HG02943 (cell line): ENCODE measurements around the gene C10orf62.
"Not testable (repeated sequence)": the region's sequence is repeated elsewhere in the genome, so short reads cannot be mapped to it uniquely, and the experiment has no call there.

Experiments
- ATAC-seq: cut with Tn5 transposase; IDR thresholded peaks from one replicate; pipeline ENCODE4 v1.9.1; 2021; ENCODE audit warnings: mild to moderate bottlenecking, low read depth, moderate library complexity; ENCODE audit not compliant: unreplicated experiment

Gene C10orf62

DNA sequence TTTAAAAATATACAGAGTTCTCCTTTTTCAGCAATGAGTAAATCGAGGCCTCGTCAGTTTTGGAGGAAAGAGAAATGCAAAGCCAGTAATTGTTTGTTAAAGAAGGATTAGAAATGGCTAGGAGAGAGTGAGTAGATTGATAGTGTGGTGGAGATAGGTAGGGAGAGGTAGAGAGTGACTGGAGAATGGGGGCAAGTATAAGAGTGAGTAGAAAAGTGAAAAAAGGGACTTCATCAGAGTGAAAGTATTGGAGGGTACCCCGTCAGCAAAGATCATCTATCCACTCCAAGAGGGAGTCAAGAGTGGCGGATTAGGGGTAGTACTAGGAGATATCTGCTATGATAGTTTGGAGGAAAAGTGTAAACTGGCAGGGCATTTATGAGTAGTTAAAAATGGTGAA, 26.2 kb upstream of the C10orf62 start:
- no peak for ATAC-seq

DNA sequence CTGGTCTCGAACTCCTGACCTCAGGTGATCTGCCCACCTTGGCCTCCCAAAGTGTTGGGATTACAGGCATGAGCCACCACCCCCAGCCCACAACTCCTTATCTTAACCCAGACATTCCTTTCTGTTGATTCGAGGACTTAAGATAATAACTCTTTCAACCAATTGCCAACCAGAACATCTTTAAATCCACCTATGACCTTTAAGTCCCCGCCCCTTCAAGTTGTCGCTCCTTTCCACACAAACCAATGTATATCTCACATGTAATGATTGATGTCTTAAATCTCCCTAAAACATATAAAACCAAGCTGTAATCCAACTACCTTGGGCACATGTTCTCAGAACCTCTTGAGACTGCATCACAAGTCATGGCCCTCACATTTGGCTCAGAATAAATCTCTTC, 24.7 kb upstream of the C10orf62 start:
- ATAC-seq: no peak

DNA sequence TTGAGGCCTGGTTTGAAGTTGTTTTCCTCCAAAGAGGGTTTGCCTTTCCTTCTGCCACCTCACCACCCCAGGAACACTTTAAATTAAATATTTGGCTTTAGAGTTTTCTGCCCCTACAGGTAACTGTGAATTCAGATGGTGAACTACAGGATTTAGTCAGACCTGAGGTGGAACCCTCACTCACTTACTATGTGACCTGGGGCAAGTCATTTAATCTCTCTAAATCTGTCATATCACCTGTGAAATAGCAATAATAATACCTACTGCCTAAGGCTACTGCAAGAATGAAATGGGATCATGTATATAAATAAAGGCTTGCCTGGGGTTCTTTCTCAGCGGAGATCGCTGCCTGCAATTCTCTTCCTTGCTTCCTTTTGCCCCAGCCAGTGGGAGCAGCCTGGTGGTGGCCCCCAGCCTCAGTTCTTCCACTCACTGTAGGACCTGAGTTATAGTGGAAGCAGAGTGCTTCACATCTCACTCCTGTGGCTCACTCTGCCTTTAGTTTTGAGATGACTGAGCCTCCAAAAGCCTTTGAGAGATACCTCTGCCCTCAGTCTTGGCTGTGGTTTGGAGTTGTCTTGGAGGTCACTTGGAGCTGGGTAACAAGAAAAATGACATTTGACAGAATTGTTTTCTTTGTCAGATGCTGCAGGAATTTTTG, 23.1 kb upstream of the C10orf62 start:
- no peak for ATAC-seq

DNA sequence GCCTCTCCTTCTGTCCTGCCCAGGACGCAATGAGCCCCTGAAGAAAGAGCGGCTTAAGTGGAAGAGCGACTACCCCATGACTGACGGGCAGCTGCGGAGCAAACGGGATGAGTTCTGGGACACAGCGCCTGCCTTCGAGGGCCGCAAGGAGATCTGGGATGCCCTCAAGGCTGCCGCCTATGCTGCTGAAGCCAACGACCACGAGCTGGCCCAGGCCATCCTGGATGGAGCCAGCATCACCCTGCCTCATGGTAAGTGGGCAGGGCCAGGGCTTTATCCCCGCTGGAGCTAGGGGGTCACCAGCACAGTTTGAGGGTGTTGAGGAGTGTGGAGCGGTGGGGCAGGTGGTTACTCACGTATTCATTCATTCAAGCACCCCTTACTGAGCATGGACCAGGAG, 21.6 kb upstream of the C10orf62 start:
- ATAC-seq: no peak

DNA sequence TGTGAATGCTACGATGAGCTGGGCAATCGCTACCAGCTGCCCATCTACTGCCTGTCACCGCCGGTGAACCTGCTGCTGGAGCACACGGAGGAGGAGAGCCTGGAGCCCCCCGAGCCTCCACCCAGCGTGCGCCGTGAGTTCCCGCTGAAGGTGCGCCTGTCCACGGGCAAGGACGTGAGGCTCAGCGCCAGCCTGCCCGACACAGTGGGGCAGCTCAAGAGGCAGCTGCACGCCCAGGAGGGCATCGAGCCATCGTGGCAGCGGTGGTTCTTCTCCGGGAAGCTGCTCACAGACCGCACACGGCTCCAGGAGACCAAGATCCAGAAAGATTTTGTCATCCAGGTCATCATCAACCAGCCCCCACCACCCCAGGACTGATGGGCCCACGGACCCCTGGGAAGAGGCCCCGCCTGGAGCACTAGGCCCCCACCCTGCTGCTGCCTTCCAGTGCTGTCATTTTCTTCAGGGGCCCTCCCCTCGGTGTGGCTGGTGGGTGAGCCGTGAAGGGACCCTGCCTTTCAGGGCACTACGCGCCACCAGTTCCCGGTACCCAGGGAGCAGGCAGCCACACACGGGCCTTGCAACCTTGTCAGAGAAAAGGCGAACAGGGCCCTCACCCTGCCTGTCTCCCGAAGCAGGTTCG, 19.3 kb upstream of the C10orf62 start:
- ATAC-seq: no peak

DNA sequence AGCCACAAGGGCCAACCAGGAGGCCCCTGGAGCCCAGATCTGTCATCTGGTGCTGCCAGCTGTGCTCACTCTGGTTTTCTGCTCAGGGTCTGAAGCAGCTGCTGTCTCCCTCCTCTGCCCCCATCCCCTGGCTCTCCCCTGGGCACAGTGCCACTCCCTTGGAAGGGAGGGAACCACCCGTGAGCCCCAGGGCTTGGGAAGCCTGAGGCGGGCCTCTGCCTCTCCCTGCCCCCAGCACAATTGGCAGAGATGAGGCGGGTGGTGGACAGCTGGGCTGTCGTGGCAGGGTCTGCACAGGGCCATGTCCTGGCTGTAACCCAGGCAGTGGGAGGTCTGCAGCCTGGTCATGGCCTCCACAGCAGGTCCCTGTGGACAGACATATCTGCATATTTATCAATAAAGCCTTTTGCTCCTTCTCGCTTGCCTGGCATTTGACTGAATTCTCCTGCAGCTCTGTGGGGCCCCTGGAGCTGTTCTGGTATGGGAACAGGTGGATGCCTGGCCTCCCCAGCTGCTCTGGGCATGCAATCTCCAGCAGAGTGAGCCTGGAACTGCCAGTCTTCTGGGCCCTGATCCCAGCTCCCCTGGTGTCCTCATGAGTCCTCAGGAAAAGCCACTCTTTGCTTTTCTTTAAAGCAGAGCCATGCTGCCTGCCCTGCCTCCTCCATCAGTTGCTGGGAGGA, 18.6 kb upstream of the C10orf62 start:
- no peak for ATAC-seq

DNA sequence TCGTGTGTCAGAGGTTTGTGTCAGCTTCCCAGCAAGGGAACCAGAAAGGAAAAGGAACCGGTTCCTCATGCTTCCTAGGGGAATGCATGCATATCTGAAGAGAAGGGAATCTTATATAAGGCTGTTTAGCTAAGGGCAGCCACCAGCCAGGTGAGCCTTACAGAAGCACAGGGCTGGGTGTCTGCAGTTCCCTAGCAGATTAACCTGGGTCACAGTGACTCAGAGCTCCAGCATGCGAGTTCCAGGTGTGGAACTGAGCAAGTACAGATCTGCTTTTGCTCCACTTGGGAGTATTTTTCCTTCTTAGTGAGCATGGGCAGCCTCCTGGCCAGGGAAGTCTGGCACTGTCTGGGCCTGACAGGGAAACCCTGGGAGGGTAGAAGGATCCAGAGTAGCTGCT, 17.9 kb upstream of the C10orf62 start:
- no peak for ATAC-seq

DNA sequence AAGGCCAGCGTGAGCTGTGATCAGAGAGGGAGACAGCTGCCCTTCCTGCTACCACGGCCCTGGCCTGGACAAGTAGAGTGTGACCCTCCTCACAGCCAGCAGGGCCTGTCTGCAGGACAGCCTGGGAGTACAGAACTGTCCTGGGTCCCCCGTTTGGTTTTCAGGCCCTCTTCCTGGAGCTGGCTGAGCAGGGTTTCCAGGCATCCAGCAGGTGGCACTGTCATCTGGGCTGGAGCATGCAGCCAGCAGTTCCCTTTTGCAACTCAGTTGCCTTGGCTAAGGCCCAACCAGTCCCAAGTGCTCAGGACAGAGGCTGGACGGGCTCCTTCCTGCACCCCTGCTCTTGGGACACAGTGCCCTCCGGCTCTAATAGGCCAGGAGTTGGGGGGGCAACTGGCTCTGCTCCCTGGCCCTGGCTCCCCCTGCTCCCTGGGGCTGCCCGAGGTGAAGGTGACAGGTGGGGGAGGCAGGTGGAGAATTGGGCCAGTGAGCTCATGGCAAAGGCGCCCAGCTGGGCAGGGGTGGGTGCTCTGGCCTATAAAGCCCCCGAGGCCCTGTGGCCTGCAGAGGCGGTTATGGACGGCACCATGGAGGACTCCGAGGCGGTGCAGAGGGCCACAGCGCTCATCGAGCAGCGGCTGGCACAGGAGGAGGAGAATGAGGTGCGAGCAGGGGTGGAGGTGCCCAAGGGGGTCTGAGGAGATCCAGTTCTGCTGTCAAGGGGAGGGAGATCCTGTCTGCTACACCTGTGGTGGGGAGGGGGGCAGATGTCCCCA, 17.1 kb upstream of the C10orf62 start, which contains the start of gene ANKRD2:
TSS of gene ANKRD2 (plus strand) at position 566 of the 776 bp plus-strand sequence. CDS start at position 576, 10 bp downstream.
- ATAC-seq: no peak

DNA sequence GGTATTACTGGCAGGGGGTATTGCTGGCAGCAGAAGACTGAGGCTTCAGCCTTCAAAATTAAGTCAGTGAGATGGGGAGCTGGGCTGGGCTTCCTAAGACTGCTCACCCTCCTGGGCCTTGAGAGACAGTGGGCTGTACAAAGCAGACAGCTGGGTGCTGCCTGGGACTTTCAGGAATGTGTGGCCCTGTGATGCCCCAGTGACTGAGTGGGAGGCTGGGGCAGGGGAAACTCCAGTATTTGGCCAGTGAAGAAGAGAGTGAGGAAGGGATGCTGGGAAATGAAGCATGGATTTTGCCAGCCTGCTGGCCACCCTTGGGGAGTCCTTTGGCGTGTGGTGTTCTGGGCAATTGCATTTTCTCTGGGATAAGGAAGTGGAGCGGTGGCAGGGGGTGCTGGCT, 16.5 kb upstream of the C10orf62 start:
- ATAC-seq: no peak

DNA sequence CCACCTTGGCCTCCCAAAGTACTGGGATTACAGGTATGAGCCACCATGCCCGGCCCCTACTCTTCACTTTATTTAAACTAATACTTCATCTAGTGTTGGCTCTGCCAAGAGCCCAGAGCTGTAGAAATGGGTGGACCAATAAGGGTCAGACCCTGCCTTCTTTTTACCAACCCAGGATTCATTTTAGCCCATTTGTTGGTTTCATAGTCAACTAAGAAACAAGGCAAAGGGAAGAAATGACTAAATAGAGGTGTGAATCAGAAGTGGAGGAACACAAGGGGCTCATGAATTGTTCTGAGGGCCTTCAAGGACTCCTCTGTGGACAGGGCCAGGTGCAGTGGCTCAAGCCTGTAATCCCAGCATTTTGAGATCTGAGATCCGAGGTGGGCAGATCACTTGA, 15.8 kb upstream of the C10orf62 start:
- ATAC-seq: no peak

DNA sequence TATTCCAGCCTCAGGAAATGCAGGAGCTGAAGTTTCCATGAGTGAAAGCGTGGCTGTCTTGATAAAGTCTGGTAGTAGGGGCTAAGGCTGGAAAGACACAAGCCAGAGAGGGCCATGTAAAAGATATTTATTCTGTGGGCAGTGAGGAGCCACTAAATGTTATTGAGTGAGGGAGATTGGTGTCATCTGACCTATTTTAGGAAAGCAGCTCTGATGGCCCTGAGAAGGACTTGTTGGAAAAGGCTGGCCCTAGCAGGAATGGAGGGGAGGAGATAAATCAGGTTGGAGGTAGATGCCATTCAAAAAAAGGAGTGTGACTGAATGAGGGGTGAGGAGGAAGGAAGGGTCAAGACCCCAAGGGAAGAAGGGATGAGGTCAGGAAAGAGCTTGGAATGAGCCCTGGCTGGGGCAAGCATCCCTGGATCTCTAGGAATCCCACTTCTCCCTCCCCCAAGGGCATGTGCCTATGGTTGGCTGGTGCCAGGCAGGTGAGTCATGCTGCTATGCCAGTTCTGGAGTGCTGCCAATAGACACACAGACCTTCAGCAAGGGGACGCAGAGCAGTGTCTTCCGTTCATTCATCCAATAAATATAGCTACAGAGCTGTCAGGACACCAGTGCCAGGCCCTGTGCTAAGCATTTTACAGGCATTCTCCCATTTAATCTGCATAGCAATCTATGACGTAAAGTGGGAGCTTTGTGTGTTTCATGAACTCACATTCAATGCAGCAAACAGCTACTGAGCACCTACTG, 15.0 kb upstream of the C10orf62 start:
- no peak for ATAC-seq

DNA sequence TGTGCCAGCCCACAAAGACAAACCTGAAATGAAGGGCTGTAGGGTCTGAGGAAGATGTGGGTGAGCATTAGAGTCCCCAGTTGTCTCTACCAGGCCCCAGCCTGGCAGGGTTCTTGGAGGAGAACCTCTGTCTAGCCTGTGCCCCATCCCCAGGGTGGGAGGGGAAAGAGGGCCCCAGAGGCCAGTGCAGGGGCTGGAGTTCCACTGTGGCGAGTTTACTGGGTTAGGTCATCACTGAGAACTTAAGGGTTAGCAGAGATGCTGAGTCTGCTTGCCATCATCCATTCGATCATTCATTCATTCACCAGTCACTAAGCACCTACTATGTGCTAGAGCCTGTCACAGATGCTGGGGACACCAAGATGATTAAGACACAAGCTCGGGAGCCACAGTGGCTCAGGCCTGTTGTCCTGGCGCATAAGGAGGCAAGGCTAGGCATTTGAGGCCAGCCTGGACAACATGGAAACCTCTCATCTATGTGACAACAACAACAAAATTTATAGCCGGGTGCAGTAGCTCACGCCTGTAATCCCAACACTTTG, 14.3 kb upstream of the C10orf62 start:
- no peak for ATAC-seq

DNA sequence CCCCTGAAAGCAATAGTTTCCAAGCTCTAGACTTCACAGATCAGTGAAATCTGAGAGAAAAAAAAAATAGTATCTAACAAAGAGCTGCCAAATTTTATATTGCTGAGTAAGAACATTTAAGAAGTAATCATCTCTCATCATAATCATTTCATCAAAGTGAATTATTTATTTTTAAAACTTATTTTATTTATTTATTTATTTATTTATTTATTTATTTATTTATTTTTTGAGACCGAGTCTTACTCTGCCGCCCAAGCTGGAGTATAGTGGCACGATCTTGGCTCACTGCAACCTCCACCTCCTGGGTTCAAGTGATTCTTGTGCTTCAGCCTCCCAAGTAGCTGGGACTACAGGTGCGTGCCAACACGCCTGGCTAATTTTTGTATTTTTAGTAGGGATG, 13.0 kb upstream of the C10orf62 start:
- not testable (repeated sequence) for ATAC-seq

DNA sequence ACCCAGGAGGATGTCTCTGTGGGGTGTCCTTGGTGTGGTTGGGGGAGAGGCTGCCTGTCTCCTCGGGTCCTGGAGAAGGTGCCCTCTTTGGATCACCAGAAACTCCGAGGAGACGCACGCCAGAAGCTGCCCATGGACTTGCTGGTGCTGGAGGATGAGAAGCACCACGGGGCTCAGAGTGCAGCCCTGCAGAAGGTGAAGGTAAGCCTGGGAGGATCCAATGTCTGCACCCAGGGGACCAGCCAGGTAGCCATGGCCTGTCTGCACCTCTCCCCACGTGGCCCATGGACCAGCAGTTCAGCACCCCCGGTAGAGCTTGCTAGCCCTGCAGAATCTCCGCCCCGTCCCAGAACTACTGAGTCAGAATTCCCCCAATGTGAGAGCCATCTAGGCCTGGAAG, 11.8 kb upstream of the C10orf62 start:
- no peak for ATAC-seq

DNA sequence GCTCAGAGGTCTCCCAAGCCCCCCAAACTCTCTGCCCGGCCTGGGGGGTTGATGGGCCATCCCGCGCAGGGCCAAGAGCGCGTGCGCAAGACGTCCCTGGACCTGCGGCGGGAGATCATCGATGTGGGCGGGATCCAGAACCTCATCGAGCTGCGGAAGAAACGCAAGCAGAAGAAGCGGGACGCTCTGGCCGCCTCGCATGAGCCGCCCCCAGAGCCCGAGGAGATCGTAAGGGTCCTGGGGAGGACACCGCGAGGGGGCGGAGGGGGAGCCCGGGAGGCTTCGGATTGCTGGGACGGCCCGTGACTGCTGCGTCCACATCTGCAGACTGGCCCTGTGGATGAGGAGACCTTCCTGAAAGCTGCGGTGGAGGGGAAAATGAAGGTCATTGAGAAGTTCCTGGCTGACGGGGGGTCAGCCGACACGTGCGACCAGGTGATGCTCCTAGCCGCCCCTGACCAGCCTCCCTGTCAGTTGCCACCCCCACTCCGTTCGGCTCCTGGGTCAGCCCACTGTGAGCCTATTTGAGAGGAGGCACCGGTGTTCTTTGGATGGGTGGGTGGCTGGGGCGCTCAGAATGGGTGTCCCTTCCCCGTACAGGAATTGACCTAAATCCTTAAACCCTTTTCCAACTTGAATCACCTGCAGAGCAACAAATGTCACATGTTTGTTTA, 11.2 kb upstream of the C10orf62 start:
- no peak for ATAC-seq

DNA sequence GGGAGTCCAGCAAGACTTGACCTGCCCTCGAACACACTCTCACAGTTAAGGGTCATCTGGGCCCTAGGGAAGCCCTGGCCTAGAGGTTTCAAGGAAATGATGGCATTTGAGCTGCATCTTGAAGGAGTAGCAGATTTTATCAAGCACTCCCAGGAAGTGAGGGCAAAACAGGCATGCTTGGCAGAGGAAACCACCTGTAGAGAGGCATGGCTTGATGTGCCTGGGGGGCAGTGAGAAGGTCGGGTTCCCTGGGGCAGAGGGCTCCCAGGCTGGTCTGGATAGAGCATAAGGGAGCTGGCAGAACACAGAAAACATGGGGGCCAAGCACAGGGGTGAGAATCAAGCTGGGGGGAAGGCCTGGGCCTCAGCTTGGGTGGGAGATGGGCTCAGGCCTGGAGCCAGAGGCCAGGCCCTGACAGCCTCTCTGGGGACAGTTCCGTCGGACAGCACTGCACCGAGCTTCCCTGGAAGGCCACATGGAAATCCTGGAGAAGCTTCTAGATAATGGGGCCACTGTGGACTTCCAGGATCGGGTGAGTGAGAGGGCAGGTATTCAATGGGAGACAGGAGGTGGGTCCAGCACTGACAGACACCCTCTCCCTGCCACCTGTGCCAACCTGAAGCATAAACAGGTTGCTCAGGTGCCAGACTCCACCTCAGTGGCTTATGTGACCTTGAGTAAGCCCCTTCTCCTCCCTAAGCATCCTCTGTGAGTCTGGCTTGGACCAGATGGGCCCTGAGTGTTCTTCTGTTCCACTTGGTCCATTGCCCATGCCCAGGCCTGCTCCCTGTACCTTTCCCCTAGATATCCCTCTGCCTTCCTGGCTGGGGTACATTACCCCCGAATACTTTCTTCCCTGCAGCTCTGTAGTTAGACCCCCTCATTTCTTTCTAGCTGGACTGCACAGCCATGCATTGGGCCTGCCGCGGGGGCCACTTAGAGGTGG, 8.8 kb upstream of the C10orf62 start:
- ATAC-seq: no peak

DNA sequence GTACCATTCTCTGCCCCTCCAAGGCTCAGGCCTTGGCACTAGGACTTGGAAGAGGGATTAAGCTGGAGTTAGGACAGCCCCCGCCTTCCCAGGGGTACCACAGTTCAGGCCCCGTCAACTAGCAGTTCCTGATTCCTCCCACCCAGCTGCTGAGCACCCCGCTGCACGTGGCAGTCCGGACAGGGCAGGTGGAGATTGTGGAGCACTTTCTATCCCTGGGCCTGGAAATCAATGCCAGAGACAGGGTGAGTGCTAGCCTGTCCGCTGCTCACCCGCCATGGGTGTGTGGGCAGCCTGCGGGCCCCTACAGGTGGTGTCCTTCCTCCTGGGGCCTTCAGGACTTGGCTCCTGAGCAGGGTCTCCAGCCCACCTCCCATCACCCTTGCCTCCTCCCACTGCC, 7.4 kb upstream of the C10orf62 start:
- ATAC-seq: no peak

DNA sequence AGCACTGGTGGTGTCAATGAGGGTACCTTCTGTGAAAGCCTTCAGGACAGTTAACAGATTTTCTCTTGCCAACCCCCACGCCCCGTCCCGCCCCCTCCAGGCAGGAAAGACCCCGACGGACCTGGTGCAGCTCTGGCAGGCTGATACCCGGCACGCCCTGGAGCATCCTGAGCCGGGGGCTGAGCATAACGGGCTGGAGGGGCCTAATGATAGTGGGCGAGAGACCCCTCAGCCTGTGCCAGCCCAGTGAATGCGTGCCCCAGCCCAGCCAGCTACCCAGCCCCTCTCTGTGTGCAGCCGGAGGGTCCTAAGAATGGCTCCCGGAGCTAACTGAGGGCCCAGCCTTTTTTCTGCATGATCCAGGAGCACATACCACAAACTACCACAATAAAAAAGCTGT, 6.0 kb upstream of the C10orf62 start:
- no peak for ATAC-seq
